HG02588 (cell line): ENCODE measurements around the gene PITRM1.
A peak's percentile ranks its signal among the peaks of the same experiment; 100 is the strongest.
"Not testable (repeated sequence)": the region's sequence is repeated elsewhere in the genome, so short reads cannot be mapped to it uniquely, and the experiment has no call there.

Source experiments
- ATAC-seq: cut with Tn5 transposase; IDR thresholded peaks from one replicate; pipeline ENCODE4 v1.9.1; 2021; ENCODE audit warnings: mild to moderate bottlenecking, moderate library complexity; ENCODE audit not compliant: unreplicated experiment

The PITRM1 gene

DNA sequence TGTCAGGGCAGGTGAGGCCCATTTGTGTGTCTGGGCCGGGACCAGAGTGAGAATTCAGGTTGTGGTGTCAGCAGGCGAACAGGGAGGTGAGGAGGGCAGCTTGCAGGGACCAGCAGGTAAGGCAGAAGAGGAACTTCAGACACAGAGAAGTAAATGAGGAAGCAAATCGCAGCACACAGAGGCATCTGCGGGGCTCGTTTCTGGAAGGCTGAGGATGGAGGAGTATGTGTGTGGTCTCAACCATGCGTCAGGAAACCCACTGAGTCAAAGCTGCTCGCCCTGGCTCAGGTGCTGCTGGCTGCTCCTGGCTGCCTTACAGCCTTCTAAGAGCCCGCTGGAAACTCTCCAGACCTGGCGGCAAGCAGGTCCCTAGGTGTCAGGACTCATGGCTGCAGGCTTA, 26.9 kb upstream of the PITRM1 start:
- no peak for ATAC-seq

DNA sequence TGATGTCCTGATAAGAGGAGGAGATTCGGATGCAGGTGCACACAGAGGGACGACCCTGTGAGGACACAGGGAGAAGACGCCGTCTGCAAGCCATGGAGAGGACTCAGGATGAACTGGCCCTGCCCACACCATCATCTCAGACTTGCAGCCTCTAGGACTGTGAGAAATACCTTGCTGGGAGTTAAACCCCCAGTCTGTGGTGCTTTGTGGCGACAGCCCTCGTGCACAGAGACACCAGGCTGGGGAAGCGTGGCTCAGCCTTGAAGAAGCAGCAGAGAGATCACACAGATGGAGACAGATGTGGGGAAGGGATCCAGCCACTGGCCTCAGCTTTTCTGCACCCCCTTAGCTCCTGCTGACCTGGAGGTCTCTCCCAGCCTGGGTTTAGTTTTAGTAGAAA, 26.3 kb upstream of the PITRM1 start:
- no peak for ATAC-seq

DNA sequence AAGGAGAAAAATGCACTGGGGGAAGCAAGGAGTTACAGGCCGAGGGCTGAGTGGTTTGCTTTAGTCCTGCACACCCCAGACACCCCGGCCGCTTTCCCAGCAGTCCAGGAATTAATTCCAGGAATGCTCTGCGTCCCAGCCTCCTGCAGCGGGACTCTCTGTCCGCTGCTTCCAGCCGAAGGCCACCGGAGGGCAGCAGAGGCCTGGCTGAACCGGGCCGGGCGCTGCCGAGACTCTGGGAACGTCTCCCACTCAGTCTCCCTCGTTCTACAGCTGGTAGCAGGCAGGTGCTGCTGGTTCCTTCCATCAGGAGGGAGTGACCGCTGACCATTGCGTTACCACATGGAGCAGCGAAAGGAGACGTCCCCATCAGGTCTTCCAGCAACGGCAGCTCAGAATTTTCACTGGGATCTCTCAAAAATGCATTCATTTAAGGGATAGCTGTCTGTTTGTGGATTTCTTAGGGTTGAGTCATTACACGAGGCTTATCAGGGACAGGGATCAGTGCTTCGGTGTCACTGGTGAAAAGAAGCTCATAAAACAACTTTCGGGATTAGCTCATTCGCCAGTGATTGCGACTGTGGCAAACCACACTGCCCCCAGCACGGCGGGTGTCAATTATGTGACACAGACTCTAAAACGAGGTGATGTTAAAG, 24.9 kb upstream of the PITRM1 start:
- peak; percentile 75 for ATAC-seq

DNA sequence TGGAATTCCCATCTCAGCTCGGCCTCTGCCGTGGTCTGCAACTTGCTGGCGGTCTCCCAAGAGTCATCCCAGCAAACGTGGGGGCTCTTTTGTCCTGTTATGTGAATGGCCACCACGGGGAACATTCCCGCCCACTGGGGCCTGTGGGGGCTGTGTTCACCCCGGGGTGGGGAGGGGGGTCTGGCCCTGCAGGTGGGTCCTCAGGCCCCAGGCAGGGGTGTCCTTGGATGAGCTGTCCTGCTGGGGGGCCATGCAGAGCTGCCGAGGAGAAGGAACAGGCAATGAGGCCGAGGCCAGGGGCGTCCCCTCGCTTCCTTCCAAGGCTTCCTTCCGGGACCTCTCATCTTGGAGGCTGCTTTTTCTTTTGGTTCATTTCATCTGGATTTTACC, 24.4 kb upstream of the PITRM1 start:
- ATAC-seq, result no peak

DNA sequence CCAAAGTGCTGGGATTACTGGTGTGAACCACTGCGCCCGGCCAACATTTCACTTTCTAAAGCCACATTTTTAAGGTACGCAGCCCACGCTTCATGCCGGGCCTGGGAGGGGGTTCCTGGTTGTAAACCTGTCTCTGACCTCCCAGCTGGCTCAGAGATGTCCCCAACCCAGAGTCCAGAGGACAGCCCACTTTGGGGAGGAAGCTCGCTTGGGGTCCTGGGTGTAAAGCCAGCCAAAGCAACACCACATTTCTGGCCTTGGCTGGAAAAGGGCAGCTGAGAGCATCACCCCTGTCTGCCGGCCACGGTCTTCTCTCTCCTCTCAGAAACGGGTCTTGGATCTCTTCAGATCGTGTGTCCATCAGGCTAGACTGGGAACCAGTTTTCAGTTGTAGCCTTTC, 23.9 kb upstream of the PITRM1 start:
- no peak for ATAC-seq

DNA sequence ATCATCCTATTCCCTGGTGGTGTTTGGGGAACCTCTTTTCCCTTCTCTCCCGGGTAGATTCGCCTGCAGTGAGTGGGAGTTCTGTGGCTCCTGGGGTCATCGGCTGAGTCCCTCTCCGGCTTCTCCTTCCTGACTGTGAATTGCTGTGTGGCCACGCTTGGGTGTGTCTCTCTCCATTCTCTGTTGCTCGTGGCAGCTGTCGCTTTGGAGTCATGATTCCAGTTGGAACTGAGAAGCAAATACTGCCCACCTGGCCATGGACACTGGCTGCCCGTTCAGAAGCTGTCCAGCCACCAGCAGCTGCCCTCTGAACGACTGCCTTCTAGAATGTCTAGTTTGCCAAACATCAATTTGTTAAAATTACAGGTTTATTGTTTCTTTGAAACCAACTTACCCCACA, 23.1 kb upstream of the PITRM1 start:
- ATAC-seq, result no peak

DNA sequence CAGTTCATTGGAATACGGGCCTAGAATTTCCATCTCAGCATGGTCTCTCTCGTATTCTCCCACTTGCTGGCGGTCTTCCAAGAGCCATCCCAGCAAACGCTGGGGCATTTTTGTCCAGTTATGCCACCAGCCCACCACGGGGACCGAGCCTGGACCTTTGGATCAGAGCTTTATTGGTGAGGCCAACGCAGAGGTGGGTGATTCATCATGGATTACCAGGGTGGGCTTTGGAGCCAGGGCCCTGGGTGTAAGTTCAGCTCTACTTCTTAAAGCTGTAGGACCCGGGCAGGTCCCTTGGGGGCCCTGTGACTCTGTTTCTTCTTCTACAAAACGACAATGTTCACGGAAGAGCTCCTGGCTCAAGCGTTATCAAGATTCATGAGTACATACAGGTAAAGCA, 22.7 kb upstream of the PITRM1 start:
- no peak for ATAC-seq

DNA sequence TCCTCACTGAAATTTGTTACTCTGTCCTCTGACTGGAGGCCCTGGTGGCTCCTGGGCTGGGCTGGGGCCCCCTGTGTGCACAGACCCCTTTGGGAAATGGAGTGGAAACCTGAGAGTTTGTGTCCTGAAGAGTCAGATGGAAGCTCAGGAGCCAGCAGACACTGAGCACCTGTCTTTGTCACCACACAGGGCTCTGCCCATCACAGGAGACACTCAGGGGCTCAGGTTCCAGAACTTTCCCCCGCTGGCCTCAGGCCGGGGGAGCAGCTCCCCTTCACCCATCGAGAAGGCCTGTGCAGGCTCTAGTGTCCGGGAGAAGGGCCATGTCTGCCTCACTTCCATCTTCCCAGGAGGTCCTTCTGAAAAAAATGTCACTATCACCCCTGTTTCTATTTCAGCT, 22.3 kb upstream of the PITRM1 start:
- no peak for ATAC-seq

DNA sequence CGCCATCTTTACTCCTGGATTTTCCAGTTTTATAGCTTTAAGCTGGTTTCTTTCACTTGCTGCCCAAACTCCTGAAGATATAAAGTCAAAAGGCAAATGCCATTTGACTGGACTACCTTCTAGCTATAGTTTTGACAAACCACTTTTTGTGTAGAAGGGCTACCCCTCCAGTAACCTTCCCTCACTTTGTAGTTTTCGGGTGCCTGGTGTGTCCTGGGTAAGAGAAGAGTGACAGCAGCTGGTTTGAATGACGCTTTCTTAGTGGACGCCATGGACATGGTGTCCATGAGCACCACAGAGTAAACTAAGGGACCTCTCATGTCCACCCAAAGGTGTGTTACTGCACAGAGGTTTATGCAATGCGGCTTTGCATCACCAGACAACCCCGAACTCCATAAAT, 21.2 kb upstream of the PITRM1 start:
- no peak for ATAC-seq

DNA sequence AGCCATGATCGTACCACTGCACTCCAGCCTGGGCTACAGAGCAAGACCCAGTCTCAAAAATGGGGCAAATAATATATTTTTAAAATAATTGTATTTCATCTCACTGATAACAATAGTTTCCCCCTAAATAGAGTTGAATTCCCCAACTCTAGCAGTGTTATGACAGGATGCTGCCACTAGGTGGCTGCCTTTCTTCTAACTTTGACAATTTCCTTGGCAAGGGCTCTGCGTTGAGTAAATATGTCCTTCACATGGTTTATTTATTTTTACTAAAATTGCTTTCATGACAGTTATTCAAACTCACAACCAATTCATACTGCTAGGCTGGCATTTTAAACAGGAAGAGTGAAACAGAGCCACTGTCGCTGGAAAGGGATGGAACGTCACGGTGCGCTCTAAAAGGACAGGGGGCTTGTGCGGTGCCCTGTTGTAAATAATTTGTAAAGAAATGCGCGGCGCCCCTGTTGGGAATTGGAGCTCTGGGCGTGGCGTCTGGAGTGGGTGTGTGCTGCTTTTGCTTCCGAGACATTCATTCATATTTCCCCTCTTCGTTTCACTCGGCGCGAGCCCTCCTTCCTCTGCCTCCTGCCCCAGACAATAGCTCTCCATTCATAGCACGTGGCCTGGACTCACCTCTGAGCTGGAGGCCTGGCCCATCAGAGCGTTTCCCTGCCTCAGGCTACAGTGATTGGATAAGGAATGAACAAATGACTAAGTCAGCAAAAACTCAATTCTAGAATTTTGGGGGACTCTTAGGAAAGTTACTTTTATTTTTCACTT, 20.5 kb upstream of the PITRM1 start:
- ATAC-seq, result no peak

DNA sequence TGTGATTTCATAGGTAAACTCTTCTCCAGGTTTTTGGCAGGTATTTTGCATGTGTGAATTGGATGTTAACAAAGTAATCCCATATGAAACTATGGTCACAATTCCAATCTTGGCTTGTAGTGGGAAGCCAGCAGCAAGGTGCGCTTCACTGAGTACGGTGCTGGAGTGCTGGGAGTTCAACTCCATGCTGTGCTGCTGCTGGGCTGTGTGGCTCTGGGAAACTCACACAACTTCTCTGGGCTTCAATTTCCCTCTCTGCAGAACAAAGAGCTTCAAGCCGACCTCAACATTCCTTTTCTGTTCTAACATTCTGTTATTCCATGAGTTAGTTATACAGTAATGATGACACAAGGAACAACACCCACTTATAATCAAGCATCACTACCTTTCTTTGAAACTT, 18.2 kb upstream of the PITRM1 start:
- no peak for ATAC-seq

DNA sequence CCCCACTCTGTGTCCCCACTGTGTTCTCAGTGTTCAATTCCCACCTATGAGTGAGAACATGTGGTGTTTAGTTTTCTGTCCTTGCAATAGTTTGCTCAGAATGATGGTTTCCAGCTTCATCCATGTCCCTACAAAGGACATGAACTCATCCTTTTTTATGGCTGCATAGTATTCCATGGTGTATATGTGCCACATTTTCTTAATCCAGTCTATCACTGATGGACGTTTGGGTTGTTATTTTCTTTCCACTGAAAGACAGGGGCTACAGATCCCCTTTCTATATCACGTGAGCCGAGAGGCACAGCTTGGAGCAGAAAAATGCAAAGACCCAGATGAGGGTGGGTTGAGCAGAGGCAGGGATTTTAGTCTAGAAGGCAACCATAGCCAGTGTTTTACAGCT, 14.6 kb upstream of the PITRM1 start:
- ATAC-seq, result not testable (repeated sequence)

DNA sequence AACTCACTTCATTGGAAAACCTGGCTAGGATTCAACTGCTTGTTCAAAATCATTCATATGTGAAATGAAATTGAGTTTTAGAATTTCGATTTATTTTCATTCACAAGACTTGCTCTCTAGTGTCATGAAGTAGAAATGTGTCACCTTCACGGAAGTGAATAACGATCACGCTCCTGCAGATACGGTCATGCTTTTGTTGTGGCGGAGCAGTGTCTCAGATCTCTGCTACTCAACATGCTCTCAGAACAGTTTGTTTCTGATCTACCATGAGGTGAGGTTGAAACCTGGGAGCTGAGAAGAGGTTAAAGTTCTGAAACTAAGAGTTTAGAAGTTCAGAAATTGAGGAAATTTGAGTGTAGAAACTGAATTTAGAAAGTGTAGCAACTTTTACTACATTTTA, 13.8 kb upstream of the PITRM1 start:
- no peak for ATAC-seq

DNA sequence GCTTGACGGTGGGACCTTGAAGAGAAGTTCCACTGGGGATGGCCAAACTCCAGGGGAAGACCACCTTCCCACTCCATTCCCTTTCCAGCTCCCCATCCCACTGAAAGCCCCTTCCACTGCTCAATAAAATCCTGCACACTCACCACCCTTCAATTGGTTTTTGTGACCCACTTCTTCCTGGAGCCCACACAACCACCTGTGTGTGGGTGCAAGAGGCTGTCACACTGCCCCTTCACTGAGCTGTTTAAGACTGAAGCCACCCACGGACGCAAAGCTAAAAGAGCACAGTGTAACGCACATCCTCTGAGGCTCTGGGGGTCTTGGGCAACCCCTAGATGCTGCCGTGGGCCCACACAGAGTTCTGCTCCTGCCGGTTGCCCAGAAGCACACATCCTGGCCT, 12.8 kb upstream of the PITRM1 start:
- no peak for ATAC-seq

DNA sequence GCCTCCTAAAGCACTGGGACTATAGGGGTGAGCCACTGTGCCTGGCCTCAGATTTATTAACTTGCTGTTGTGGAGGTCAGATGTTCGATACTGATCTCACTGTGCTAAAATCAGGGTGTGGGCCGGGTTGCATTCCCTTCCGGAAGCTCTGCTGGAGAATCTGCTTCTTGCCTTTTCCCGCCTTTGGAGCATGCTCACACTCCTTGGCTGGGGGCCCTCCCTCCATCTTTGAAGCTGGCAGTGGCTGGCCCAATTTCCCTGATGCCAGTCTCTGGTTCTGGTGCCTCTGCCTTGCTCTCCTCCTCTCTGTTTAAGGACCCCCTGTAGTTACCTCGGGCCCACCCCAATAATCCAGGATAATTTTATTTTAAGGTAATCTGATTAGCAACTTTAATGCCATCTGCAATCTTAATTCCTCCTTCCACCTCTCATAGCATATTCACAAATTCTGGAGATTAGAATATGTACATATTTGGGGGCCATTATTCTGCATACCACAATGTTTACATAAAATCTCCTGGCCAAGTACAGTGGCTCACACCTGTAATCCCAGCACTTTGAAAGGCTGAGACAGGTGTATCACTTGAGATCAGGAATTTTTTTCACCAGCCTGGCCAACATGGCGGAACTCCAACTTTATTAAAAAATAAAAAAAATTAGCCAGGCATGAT, 7.9 kb upstream of the PITRM1 start:
- ATAC-seq, result no peak

DNA sequence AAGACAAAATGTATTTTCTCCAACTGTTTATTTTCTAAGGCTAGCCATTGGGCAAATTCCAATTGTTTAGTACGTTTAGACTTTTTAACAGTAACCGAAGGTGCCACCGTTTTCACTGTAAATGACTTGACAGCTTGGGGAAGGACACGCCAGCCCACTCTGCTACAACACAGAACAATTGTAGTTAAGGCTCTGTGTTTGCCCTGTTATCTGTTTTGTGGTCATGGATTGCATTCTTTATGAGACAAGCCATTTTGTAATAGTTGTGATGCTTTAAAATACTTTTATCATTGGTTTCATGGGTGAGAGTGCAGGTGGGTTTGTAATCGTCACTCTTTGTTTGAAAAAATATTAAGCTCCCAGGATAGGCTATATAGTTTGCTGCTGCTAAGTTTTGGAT, 6.6 kb upstream of the PITRM1 start:
- ATAC-seq, result no peak

DNA sequence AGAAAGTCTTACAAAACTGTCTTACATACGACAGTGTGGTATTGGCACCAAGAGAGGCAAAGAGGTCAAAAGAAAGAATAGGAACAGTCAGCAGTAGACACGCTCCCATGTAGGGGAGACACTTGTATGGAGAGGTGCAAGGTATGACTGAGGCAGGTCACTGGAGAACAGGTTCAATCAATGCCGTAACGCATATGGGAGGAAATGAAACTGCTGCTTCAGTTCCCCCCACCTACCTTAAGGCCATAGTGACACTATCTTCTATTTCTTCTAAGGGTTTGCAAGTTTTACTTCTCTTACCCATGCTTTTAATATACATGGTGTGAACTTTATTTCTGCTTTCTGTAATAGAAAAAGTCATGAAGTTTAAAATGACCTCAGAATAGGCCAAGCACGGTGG, 5.5 kb upstream of the PITRM1 start:
- ATAC-seq, result no peak

DNA sequence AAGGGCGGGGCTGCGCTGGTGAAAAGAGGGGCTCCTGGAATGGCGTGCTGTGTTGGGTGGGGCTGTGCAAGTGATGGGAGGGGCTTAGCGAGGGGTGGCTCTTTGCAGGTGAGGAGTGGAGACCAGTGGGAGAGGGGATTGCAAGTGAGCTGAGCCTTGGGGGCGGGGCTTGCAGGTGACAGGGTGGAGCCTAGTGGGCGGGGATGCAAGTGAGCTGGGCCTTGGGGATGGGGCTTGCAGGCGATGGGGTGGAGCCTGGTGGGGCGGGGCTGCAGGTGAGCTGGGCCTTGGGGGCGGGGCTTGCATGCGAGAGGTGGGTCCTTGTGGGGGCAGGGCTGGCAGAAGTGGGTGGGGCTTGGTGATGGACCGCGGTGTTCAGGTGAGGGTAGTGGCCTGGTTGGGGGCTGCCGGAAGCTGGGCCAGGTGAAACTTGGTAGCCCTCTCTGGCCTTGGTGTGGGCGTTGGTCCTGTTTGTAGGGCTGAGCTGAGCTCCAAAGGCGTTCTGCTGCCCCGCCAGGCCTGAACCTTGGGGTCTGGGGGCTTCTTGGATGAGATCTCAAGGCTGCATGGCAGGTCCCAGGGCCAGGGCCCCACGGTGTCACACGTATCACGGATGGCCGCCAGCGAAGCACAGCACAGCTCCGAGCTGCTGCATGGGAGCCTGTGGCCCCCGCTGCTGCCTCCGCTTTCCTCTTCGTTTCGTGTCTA, 743 bp upstream of the PITRM1 start:
- peak; percentile 29 for ATAC-seq

DNA sequence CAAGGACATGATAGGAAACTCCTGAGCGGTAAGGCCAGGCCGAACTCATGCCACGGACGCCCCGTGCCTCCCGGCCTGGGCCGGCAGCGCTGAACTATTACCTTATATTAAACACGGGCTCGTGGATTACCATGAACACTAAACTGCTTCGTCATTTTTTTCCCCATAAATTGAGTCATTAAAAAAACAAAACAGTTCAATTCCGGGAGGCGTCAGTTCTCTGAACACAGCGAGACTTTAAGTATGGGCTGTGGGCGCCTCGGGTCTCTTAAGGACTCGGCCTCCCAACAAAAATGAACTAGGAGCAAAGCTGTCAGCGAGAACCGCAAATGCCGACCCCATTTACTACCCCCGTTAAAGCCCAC, 519 bp downstream of the PITRM1 start:
- no peak for ATAC-seq

DNA sequence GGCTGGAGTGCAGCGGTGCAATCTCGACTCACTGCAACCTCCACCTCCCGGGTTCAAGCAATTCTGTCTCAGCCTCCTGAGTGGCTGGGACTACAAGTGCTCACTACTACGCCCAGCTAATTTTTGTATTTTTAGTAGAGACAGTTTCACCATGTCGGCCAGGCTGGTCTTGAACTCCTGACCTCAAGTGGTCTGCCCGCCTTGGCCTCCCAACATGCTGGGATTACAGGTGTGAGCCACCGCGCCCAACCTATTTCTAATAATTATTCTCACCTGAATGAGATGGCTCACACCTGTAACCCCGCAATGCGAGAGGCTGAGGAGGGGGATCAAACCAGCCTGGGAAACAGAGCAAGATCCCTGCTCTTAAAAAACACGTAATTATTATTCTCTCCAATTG, 1.1 kb downstream of the PITRM1 start:
- not testable (repeated sequence) for ATAC-seq

DNA sequence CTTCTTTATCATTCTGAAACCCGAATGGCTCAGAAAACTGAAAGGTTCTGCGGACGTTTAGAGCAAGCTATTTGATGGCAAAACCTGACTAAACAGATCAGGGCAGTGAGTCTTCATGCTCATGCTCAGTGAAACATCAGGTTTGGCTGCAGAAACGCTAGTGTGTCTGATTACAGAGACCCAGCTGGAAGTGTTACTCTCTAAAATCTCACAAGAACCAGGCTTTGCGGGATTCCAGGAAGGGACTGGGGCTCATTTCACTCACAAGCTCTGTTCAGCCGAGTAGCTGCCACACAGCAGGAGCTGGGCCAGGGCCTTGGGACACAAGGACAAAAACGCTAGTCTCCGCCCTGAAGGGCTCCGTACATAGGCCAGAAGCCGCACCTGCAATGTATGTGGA, 2.9 kb downstream of the PITRM1 start:
- no peak for ATAC-seq

DNA sequence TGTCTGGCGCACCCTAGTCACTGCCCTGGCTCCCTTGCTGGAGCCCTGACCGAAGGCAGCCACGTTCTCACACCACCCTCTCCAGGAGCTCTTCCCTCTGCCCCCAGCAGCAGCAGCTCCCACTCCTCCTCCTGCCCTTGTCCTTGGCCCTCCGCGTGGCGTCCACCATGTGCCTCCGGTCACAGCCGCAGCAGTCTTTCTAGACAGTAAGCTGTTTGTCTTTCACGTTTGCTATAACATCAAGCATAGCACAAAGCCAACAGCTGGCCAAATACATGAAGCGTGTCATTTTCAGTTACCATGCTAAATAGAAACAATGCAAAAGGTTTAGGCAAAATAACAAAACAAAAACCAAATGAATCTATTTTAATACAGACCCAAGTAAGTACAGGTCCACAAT, 3.3 kb downstream of the PITRM1 start:
- ATAC-seq, result no peak
